Endothelial cell of umbilical vein (primary cell): ENCODE results near the gene ATN1.
A peak's percentile ranks its signal among the peaks of the same experiment; 100 is the strongest.

ENCODE experiments used
- EZH2 ChIP-seq: IDR thresholded peaks from 2 replicates; pipeline ENCODE4 v1.6.1; 2012; ENCODE audit warnings: borderline replicate concordance, low read depth, mild to moderate bottlenecking, moderate library complexity, low read length, inconsistent platforms; ENCODE audit not compliant: severe bottlenecking
- FOS ChIP-seq: IDR thresholded peaks from 2 replicates; pipeline ENCODE4 v1.6.1; 2011; ENCODE audit warnings: mild to moderate bottlenecking, low read length, moderate library complexity, borderline replicate concordance; ENCODE audit not compliant: insufficient read depth
- GATA2 ChIP-seq: IDR thresholded peaks from 2 replicates; pipeline ENCODE4 v1.7.0; 2011; ENCODE audit warnings: low read depth, mild to moderate bottlenecking, moderate library complexity, mixed read lengths, low read length; ENCODE audit not compliant: insufficient read length, insufficient read depth
- JUN ChIP-seq: IDR thresholded peaks from 2 replicates; pipeline ENCODE4 v1.6.1; 2011; ENCODE audit warnings: borderline replicate concordance, low read depth; ENCODE audit not compliant: insufficient read length, insufficient read depth
- MYC ChIP-seq: IDR thresholded peaks from one replicate; pipeline ENCODE4 v1.6.1; 2011; ENCODE audit warnings: mild to moderate bottlenecking, low read depth, low read length
- POLR2A ChIP-seq: IDR thresholded peaks from 2 replicates; pipeline ENCODE4 v1.6.1; 2012; ENCODE audit warnings: low read depth, mild to moderate bottlenecking, control low read depth, low read length
- POLR2AphosphoS5 ChIP-seq: IDR thresholded peaks from 2 replicates; pipeline ENCODE4 v1.6.1; 2012; ENCODE audit warnings: low read depth, mild to moderate bottlenecking, control low read depth, low read length, moderate library complexity; ENCODE audit not compliant: insufficient read depth
- TF ChIP-seq, protein P1 (sequence below), 2 donors: IDR thresholded peaks; 1 replicate in 1 of 2; 2 replicates in 1 of 2; pipeline ENCODE4 v1.5.1; 2011; ENCODE audit warnings: low read length in 2 of 2, mild to moderate bottlenecking in 2 of 2, moderate library complexity in 2 of 2, control low read depth in 1 of 2, inconsistent platforms in 1 of 2, low read depth in 1 of 2; ENCODE audit not compliant: insufficient read depth in 1 of 2; ENCODE audit errors: extremely low read depth in 1 of 2
- TF ChIP-seq, protein P2 (sequence below): IDR thresholded peaks from 2 replicates; pipeline ENCODE4 v1.6.1; 2011; ENCODE audit not compliant: insufficient read depth, insufficient read length

GRCh38 chr12:6937481-6938352, 10.0 kb downstream of the ATN1 start:
- TF ChIP-seq, protein P1, sequence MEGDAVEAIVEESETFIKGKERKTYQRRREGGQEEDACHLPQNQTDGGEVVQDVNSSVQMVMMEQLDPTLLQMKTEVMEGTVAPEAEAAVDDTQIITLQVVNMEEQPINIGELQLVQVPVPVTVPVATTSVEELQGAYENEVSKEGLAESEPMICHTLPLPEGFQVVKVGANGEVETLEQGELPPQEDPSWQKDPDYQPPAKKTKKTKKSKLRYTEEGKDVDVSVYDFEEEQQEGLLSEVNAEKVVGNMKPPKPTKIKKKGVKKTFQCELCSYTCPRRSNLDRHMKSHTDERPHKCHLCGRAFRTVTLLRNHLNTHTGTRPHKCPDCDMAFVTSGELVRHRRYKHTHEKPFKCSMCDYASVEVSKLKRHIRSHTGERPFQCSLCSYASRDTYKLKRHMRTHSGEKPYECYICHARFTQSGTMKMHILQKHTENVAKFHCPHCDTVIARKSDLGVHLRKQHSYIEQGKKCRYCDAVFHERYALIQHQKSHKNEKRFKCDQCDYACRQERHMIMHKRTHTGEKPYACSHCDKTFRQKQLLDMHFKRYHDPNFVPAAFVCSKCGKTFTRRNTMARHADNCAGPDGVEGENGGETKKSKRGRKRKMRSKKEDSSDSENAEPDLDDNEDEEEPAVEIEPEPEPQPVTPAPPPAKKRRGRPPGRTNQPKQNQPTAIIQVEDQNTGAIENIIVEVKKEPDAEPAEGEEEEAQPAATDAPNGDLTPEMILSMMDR (IDR thresholded peaks at IDR 0.05; ENCODE audit: extremely low read depth in 1 of 2, insufficient read depth in 1 of 2, low read depth in 1 of 2, low read length in 2 of 2): peak; percentile 90 to 98
- TF ChIP-seq EZH2 (no peak), FOS (peak; percentile 33), GATA2 (no peak), POLR2A (peak; percentile 94), MYC (peak; percentile 86), POLR2AphosphoS5 (peak; percentile 97), JUN (no peak)
- TF ChIP-seq, protein P2, sequence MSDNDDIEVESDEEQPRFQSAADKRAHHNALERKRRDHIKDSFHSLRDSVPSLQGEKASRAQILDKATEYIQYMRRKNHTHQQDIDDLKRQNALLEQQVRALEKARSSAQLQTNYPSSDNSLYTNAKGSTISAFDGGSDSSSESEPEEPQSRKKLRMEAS: peak; percentile 84
